Mucosa of descending colon (tissue), 3 donors: Measurements from ENCODE around the gene MSI2. TPM values are rescaled to one million over a fixed set of nuclear protein-coding genes. Genes with fewer than 3 reads are reported as not detected.

Experiments used
- ATAC-seq: fragments of 200-7000 bp; cut with Tn5 transposase; one replicate; pipeline ENCODE4 v1.9.1; 2020; ENCODE audit warnings: mild to moderate bottlenecking, moderate library complexity
- DNase-seq, 3 donors: peaks; one replicate each; pipeline ENCODE4 v3.0.0-alpha.2; 2020
- H3K36me3 ChIP-seq: fragments of 200-600 bp; one replicate; pipeline ENCODE4 v1.8.0; 2021; ENCODE audit warnings: low read depth, mild to moderate bottlenecking
- H3K4me1 ChIP-seq: fragments of 200-600 bp; one replicate; pipeline ENCODE4 v1.8.0; 2021; ENCODE audit warnings: low read depth, mild to moderate bottlenecking
- H3K4me3 ChIP-seq: fragments of 200-600 bp; one replicate; pipeline ENCODE4 v1.8.0; 2021; ENCODE audit warnings: mild to moderate bottlenecking
- H3K9me3 ChIP-seq: fragments of 200-600 bp; one replicate; pipeline ENCODE4 v1.8.0; 2021; ENCODE audit warnings: mild to moderate bottlenecking
- intact Hi-C, 2 donors: fragments of 100-400 bp; cut with DNase I in 1 of 2; cut with micrococcal nuclease in 1 of 2; formaldehyde crosslinking; loops; one replicate each; pipeline versions ENCODE4 v1.11.0 to v1.11.1; 2022; cut with DNase I, micrococcal nuclease
- total RNA-seq, 3 donors: library from RNA; stranded (reverse); fragmentation: NEBNext Ultra II Directional in 2 of 3; extraction: Animal tissue kit (Norgen Biotek cat#: 25700) in 2 of 3; gene quantifications; one replicate each; pipeline versions ENCODE4 v1.2.1 to v1.2.4, GENCODE V29; 2021 to 2023
- TF ChIP-seq, protein P1 (sequence below): fragments of 200-600 bp; IDR thresholded peaks from one replicate; pipeline ENCODE4 v1.8.0; 2022; ENCODE audit warnings: antibody characterized with exemption, mild to moderate bottlenecking
- donor health status: DM: no; HTN: no; CAD: no; lungs with moderate emphysema.
- donor health status: DM: no; HTN: no; CAD: no.
- donor health status: DM: no; HTN: yes; CAD: no.

Gene MSI2
- total RNA-seq, 3 donors from 2014 or later: 60.0 to 72.6 (median 65.7) TPM

- TF ChIP-seq, protein P1, sequence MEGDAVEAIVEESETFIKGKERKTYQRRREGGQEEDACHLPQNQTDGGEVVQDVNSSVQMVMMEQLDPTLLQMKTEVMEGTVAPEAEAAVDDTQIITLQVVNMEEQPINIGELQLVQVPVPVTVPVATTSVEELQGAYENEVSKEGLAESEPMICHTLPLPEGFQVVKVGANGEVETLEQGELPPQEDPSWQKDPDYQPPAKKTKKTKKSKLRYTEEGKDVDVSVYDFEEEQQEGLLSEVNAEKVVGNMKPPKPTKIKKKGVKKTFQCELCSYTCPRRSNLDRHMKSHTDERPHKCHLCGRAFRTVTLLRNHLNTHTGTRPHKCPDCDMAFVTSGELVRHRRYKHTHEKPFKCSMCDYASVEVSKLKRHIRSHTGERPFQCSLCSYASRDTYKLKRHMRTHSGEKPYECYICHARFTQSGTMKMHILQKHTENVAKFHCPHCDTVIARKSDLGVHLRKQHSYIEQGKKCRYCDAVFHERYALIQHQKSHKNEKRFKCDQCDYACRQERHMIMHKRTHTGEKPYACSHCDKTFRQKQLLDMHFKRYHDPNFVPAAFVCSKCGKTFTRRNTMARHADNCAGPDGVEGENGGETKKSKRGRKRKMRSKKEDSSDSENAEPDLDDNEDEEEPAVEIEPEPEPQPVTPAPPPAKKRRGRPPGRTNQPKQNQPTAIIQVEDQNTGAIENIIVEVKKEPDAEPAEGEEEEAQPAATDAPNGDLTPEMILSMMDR: no peak
- H3K36me3 ChIP-seq: no peaks in the 10 kb centered on the region
- no peak overlapping the region for H3K4me3 ChIP-seq
- DNase-seq: peak; percentile 57 to 61 (median 58)
- peaks cover 31% of the 10 kb centered on the region for H3K4me1 ChIP-seq
- peak; percentile 72 for ATAC-seq
- intact Hi-C loops: no loop called here
- no peaks in the 10 kb centered on the region for H3K9me3 ChIP-seq
These were observed 151.9 kb downstream of the MSI2 start for GRCh38 chr17:57408071-57408811.

GRCh38 chr17:57410169-57410568 is 153.8 kb downstream of the MSI2 start:
- ATAC-seq (no peak), DNase-seq (no peak)
- H3K4me3 ChIP-seq: no peak overlapping the region
- TF ChIP-seq, protein P1: no peak
- peaks cover 31% of the 10 kb centered on the region for H3K4me1 ChIP-seq
- no peaks in the 10 kb centered on the region for H3K36me3 ChIP-seq
- intact Hi-C loops: no loop called here
- no peaks in the 10 kb centered on the region for H3K9me3 ChIP-seq

- Histone ChIP-seq H3K9me3 (no peaks in the 10 kb centered on the region), H3K4me1 (peaks cover 22% of the 10 kb centered on the region), H3K36me3 (no peaks in the 10 kb centered on the region), H3K4me3 (no peak overlapping the region)
- TF ChIP-seq, protein P1: no peak
- no peak for ATAC-seq
- DNase-seq: no peak
- intact Hi-C loops: no loop called here
These were observed 156.3 kb downstream of the MSI2 start for GRCh38 chr17:57412520-57413096.

- H3K4me3 ChIP-seq: no peak overlapping the region
- no peaks in the 10 kb centered on the region for H3K36me3 ChIP-seq
- peak; percentile 97 for ATAC-seq
These were observed 157.7 kb downstream of the MSI2 start for GRCh38 chr17:57413848-57414651.

DNA sequence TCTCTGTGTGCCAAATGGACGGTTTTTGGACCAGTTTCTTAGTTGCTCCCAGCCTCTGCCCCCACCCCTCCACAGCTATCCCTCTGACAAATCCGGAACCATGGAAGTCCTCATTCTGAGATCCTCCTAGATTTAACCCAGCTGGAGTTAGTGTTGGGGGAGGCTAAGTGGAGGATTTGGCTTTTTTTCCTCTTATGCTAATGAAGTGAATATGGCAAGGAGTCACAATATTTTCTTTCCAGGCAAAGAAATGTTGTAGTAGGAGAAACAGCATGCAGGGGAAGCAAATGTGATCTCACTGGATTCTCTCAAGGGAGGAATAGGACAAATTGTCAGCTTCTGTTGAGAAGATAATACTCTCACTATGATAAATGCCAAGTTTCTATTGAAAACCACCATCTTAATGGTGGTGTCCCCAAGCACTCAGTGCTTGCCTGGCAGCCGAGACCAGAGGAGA is 159.5 kb downstream of the MSI2 start:
- no peaks in the 10 kb centered on the region for H3K9me3 ChIP-seq
- intact Hi-C loops: loop anchor here in 1 of 2 donors (5.0 kb wide), 1 partner anchor 322 kb away; no protein-coding TSS in a partner anchor
- DNase-seq: no peak
- peaks cover 11% of the 10 kb centered on the region for H3K4me1 ChIP-seq
- no peak overlapping the region for H3K4me3 ChIP-seq
- H3K36me3 ChIP-seq: no peaks in the 10 kb centered on the region
- no peak for ATAC-seq
- TF ChIP-seq, protein P1: no peak

More at GRCh38 chr17:57413848-57414651, 157.7 kb downstream of the MSI2 start:
- TF ChIP-seq, protein P1: no peak
- no peaks in the 10 kb centered on the region for H3K9me3 ChIP-seq
- intact Hi-C loops: no loop called here
- peak in 2 of 3 donors; percentile 46 to 65 for DNase-seq
- H3K4me1 ChIP-seq: peaks cover 10% of the 10 kb centered on the region
